Body of pancreas (tissue), 4 donors: ENCODE measurements around the gene NRDE2. TPM values are rescaled to one million over a fixed set of nuclear protein-coding genes. Genes with fewer than 3 reads are reported as not detected.

Source experiments
- ATAC-seq: fragments of 150-250 bp; one replicate; pipeline ENCODE4 v1.9.1; 2016
- DNase-seq, 4 donors: peaks; one replicate each; pipeline ENCODE4 v3.0.0-alpha.2; 2019
- H3K27ac ChIP-seq, 4 donors: fragments of 200-600 bp; sonication (generic); 1 replicate in 3 of 4; 2 replicates in 1 of 4; pipeline versions ENCODE4 v1.5.1 to v1.6.1; 2016 to 2019; ENCODE audit warnings: mild to moderate bottlenecking in 1 of 4, mixed read lengths in 1 of 4, moderate library complexity in 1 of 4
- H3K27me3 ChIP-seq, 2 donors: fragments of 200-600 bp; sonication (generic); one replicate each; pipeline ENCODE4 v1.6.0; 2016; ENCODE audit warnings: mild to moderate bottlenecking in 1 of 2
- H3K36me3 ChIP-seq, 2 donors: fragments of 200-600 bp; sonication (generic); replicated peaks in 1 of 2; 2 replicates each; pipeline ENCODE4 v1.5.1; 2016; ENCODE audit warnings: low read depth in 2 of 2; ENCODE audit not compliant: insufficient read depth in 1 of 2
- H3K4me1 ChIP-seq: fragments of 200-600 bp; sonication (generic); one replicate; pipeline ENCODE4 v1.6.0; 2016
- H3K4me3 ChIP-seq, 2 donors: fragments of 200-600 bp; sonication (generic); 1 replicate in 1 of 2; 2 replicates in 1 of 2; pipeline ENCODE4 v1.5.1; 2016 to 2019
- H3K9me3 ChIP-seq, 3 donors: fragments of 200-600 bp; sonication (generic); 1 replicate in 2 of 3; 2 replicates in 1 of 3; pipeline ENCODE4 v1.5.1; 2016
- CTCF ChIP-seq, 7 experiments: fragments of 450-650 bp in 4 of 7; fragments of 200-600 bp in 3 of 7; sonication (generic) in 3 of 7; IDR thresholded peaks; one replicate each; pipeline ENCODE4 v1.5.1; 2016 to 2019; ENCODE audit warnings: antibody characterized with exemption in 7 of 7
- POLR2A ChIP-seq, 3 donors: fragments of 450-650 bp; IDR thresholded peaks; one replicate each; pipeline ENCODE4 v1.6.1; 2016; ENCODE audit warnings: antibody characterized with exemption in 3 of 3, mild to moderate bottlenecking in 2 of 3
- WGBS, 2 donors: methylation state at CpG; one replicate each; pipeline ENCODE4 v1.1.5; 2017; 5-methylcytosine and 5-hydroxymethylcytosine counted together
- intact Hi-C: fragments of 100-400 bp; cut with DNase I; formaldehyde crosslinking; loops from one replicate; pipeline ENCODE4 v1.15.1; 2023
- total RNA-seq, 2 donors: library from RNA; depleted of rRNA; stranded (reverse); fragments of >200 nt; gene quantifications; one replicate each; pipeline ENCODE4 v1.1.0, GENCODE V29; 2016

Gene NRDE2
- total RNA-seq, 2 donors from 2014 or later = 11.7 to 65.6 TPM

GRCh38 chr14:90274019-90274418 lies 57.7 kb downstream of the NRDE2 start:
- TF ChIP-seq CTCF (IDR thresholded peaks at IDR 0.05) = peak in 1 of 7 experiments; percentile 5
- no peak for TF ChIP-seq POLR2A (IDR thresholded peaks at IDR 0.05)
- no peaks in the 10 kb centered on the region for H3K9me3 ChIP-seq
- H3K36me3 ChIP-seq = peaks cover 8 to 32% of the 10 kb centered on the region in 2 donors
- H3K27ac ChIP-seq = no peak overlapping the region
- H3K4me1 ChIP-seq = no peaks in the 10 kb centered on the region
- no peaks in the 10 kb centered on the region for H3K27me3 ChIP-seq
- ATAC-seq = peak; percentile 25
- intact Hi-C loops = no loop called here
- no peak overlapping the region for H3K4me3 ChIP-seq
- DNase-seq = no peak
- WGBS, 2 donors = 74 to 78% methylated on average over 9 of the region's 9 CpGs

- no peaks in the 10 kb centered on the region for H3K27me3 ChIP-seq
- no peaks in the 10 kb centered on the region for H3K9me3 ChIP-seq
- no peaks in the 10 kb centered on the region for H3K4me1 ChIP-seq
- ATAC-seq (no peak), DNase-seq (no peak)
- intact Hi-C loops = no loop called here
- WGBS, 2 donors = 61 to 65% methylated on average over 8 of the region's 8 CpGs
- H3K36me3 ChIP-seq = peaks cover 12 to 32% of the 10 kb centered on the region in 2 donors
- TF ChIP-seq POLR2A (IDR thresholded peaks at IDR 0.05) (no peak), CTCF (IDR thresholded peaks at IDR 0.05) (no peak)
- H3K4me3 ChIP-seq = no peak overlapping the region
- H3K27ac ChIP-seq = no peak overlapping the region
These were observed 58.2 kb downstream of the NRDE2 start for GRCh38 chr14:90273532-90273931.

- Histone ChIP-seq H3K4me1 (no peaks in the 10 kb centered on the region), H3K27me3 (no peaks in the 10 kb centered on the region), H3K36me3 (peaks cover 14 to 36% of the 10 kb centered on the region in 2 donors), H3K9me3 (no peaks in the 10 kb centered on the region), H3K27ac (no peak overlapping the region), H3K4me3 (no peak overlapping the region)
- ATAC-seq (no peak), DNase-seq (peak in 1 of 4 donors; percentile 23)
- TF ChIP-seq POLR2A (IDR thresholded peaks at IDR 0.05) (no peak), CTCF (IDR thresholded peaks at IDR 0.05) (no peak)
- WGBS, 2 donors = 70 to 86% methylated on average over 10 of the region's 10 CpGs
- intact Hi-C loops = no loop called here
These were observed 59.2 kb downstream of the NRDE2 start for GRCh38 chr14:90272523-90272922.

GRCh38 chr14:90268420-90268819 lies 63.3 kb downstream of the NRDE2 start:
- H3K36me3 ChIP-seq = peaks cover 25 to 46% of the 10 kb centered on the region in 2 donors
- no peak for ATAC-seq
- no peaks in the 10 kb centered on the region for H3K4me1 ChIP-seq
- no peak overlapping the region for H3K4me3 ChIP-seq
- intact Hi-C loops = no loop called here
- no peaks in the 10 kb centered on the region for H3K27me3 ChIP-seq
- TF ChIP-seq CTCF (IDR thresholded peaks at IDR 0.05) (no peak), POLR2A (IDR thresholded peaks at IDR 0.05) (no peak)
- no peak for DNase-seq
- H3K27ac ChIP-seq = no peak overlapping the region
- WGBS, 2 donors = 88 to 89% methylated on average over 4 of the region's 4 CpGs
- no peaks in the 10 kb centered on the region for H3K9me3 ChIP-seq

GRCh38 chr14:90266441-90267154 lies 65.1 kb downstream of the NRDE2 start:
- no peaks in the 10 kb centered on the region for H3K27me3 ChIP-seq
- TF ChIP-seq CTCF (IDR thresholded peaks at IDR 0.05) (no peak), POLR2A (IDR thresholded peaks at IDR 0.05) (no peak)
- H3K4me3 ChIP-seq = no peak overlapping the region
- H3K9me3 ChIP-seq = no peaks in the 10 kb centered on the region
- peaks cover 18 to 37% of the 10 kb centered on the region in 2 donors for H3K36me3 ChIP-seq
- H3K27ac ChIP-seq = no peak overlapping the region
- ATAC-seq = no peak
- no peak for DNase-seq
- no peaks in the 10 kb centered on the region for H3K4me1 ChIP-seq
- 93% methylated on average over 6 to 9 of the region's 9 CpGs for WGBS, 2 donors
- intact Hi-C loops = no loop called here
